HFFc6 (cell line): ENCODE measurements around the gene TEX29. TPM values are rescaled to one million over a fixed set of nuclear protein-coding genes. Genes with fewer than 3 reads are reported as not detected.

Experiments
- DNase-seq: peaks from one replicate; pipeline ENCODE4 v3.0.0-alpha.2; 2018
- H3K27ac Mint-ChIP-seq: 2 replicates; pipeline ENCODE4 v1.8.0; 2020; ENCODE audit warnings: mild to moderate bottlenecking, mixed read lengths
- H3K27me3 Mint-ChIP-seq: 2 replicates; pipeline ENCODE4 v1.8.0; 2021; ENCODE audit warnings: mild to moderate bottlenecking, moderate library complexity, mixed read lengths; ENCODE audit not compliant: insufficient read depth
- H3K36me3 Mint-ChIP-seq: 2 replicates; pipeline ENCODE4 v1.8.0; 2021; ENCODE audit warnings: low read depth, mixed read lengths
- H3K4me1 Mint-ChIP-seq: 2 replicates; pipeline ENCODE4 v1.8.0; 2020; ENCODE audit warnings: low read depth, mixed read lengths
- H3K4me3 Mint-ChIP-seq: 2 replicates; pipeline ENCODE4 v1.8.0; 2020; ENCODE audit warnings: mild to moderate bottlenecking, moderate library complexity, mixed read lengths
- H3K9me3 Mint-ChIP-seq: 2 replicates; pipeline ENCODE4 v1.8.0; 2020; ENCODE audit warnings: mild to moderate bottlenecking, mixed read lengths
- CTCF ChIP-seq: fragments of 200-600 bp; sonication (generic); IDR thresholded peaks from 2 replicates; pipeline ENCODE4 v1.5.0; 2021; ENCODE audit warnings: antibody characterized with exemption, mild to moderate bottlenecking
- total RNA-seq, 6 experiments: library from RNA; stranded (reverse); fragmentation: NEBNext Ultra II Directional; extraction: Animal tissue kit (Norgen Biotek cat#: 25700); gene quantifications; 2 replicates in 1 of 6; 3 replicates in 5 of 6; pipeline ENCODE4 v1.2.3, GENCODE V29; 2021

Gene TEX29
- total RNA-seq, 6 experiments from 2014 or later: 0.41 TPM; not detected in 5

GRCh38 chr13:111303559-111303958 is 16.9 kb upstream of the TEX29 start:
- Mint-ChIP-seq H3K27ac (no peak overlapping the region), H3K9me3 (no peaks in the 10 kb centered on the region), H3K4me3 (no peak overlapping the region), H3K36me3 (peaks cover 44% of the 10 kb centered on the region), H3K27me3 (peaks cover 8% of the 10 kb centered on the region), H3K4me1 (no peaks in the 10 kb centered on the region)
- no peak for DNase-seq
- TF ChIP-seq CTCF: no peak

- Mint-ChIP-seq H3K36me3 (peaks cover 49% of the 10 kb centered on the region), H3K4me3 (no peak overlapping the region), H3K4me1 (no peaks in the 10 kb centered on the region), H3K27ac (no peak overlapping the region), H3K9me3 (no peaks in the 10 kb centered on the region; the same call in 1 of the 2 replicates), H3K27me3 (peaks cover 8% of the 10 kb centered on the region)
- TF ChIP-seq CTCF: no peak
- DNase-seq: no peak
Measured at GRCh38 chr13:111304041-111304544, 16.3 kb upstream of the TEX29 start.

GRCh38 chr13:111304603-111305289 is 15.7 kb upstream of the TEX29 start:
- peaks cover 56% of the 10 kb centered on the region for H3K36me3 Mint-ChIP-seq
- H3K4me1 Mint-ChIP-seq: no peaks in the 10 kb centered on the region

GRCh38 chr13:111312944-111313590 is 7.4 kb upstream of the TEX29 start:
- Mint-ChIP-seq H3K4me3 (no peak overlapping the region), H3K36me3 (peaks cover 57% of the 10 kb centered on the region), H3K9me3 (peaks cover 37% of the 10 kb centered on the region), H3K4me1 (peaks cover 16% of the 10 kb centered on the region), H3K27me3 (peaks cover 6% of the 10 kb centered on the region), H3K27ac (no peak overlapping the region)
- no peak for TF ChIP-seq CTCF
- no peak for DNase-seq

More at GRCh38 chr13:111304603-111305289, 15.7 kb upstream of the TEX29 start:
- no peak for DNase-seq
- Mint-ChIP-seq H3K9me3 (peaks cover 2% of the 10 kb centered on the region; the same call in 1 of the 2 replicates), H3K27ac (no peak overlapping the region), H3K27me3 (peaks cover 8% of the 10 kb centered on the region), H3K4me3 (no peak overlapping the region)
- TF ChIP-seq CTCF: no peak

GRCh38 chr13:111313911-111314425 is 6.5 kb upstream of the TEX29 start:
- Mint-ChIP-seq H3K4me1 (peaks cover 16% of the 10 kb centered on the region), H3K27ac (no peak overlapping the region), H3K27me3 (peaks cover 6% of the 10 kb centered on the region), H3K4me3 (no peak overlapping the region), H3K9me3 (peaks cover 37% of the 10 kb centered on the region), H3K36me3 (peaks cover 48% of the 10 kb centered on the region)
- TF ChIP-seq CTCF: no peak
- DNase-seq: no peak
